Prostate gland (tissue), 2 donors: ENCODE measurements around the gene VAV3.

Experiments used
- POLR2A ChIP-seq: fragments of 450-650 bp; IDR thresholded peaks from one replicate; pipeline ENCODE4 v1.6.1; 2016; ENCODE audit warnings: antibody characterized with exemption, mild to moderate bottlenecking
- TF ChIP-seq, protein P1 (sequence below), 4 experiments: fragments of 200-600 bp in 2 of 4; fragments of 450-650 bp in 2 of 4; sonication (generic) in 2 of 4; IDR thresholded peaks; 1 replicate in 3 of 4; 2 replicates in 1 of 4; pipeline ENCODE4 v1.5.1; 2016 to 2019; ENCODE audit warnings: antibody characterized with exemption in 4 of 4, mild to moderate bottlenecking in 2 of 4, moderate library complexity in 2 of 4

GRCh38 chr1:107897438-107898345 lies 67.3 kb downstream of the VAV3 start:
- no peak for TF ChIP-seq POLR2A
- TF ChIP-seq, protein P1, sequence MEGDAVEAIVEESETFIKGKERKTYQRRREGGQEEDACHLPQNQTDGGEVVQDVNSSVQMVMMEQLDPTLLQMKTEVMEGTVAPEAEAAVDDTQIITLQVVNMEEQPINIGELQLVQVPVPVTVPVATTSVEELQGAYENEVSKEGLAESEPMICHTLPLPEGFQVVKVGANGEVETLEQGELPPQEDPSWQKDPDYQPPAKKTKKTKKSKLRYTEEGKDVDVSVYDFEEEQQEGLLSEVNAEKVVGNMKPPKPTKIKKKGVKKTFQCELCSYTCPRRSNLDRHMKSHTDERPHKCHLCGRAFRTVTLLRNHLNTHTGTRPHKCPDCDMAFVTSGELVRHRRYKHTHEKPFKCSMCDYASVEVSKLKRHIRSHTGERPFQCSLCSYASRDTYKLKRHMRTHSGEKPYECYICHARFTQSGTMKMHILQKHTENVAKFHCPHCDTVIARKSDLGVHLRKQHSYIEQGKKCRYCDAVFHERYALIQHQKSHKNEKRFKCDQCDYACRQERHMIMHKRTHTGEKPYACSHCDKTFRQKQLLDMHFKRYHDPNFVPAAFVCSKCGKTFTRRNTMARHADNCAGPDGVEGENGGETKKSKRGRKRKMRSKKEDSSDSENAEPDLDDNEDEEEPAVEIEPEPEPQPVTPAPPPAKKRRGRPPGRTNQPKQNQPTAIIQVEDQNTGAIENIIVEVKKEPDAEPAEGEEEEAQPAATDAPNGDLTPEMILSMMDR (IDR thresholded peaks at IDR 0.05) = no peak
